K562 (cell line): ENCODE results near the gene HMGN1. TPM values are rescaled to one million over a fixed set of nuclear protein-coding genes. Genes with fewer than 3 reads are reported as not detected.

ENCODE experiments used
- ARNT ChIP-seq, 2 experiments: fragments of 450-650 bp; IDR thresholded peaks; 2 replicates each; pipeline ENCODE4 v1.6.1; 2016; ENCODE audit warnings: mild to moderate bottlenecking in 1 of 2
- BACH1 ChIP-seq: fragments of 200-800 bp; sonication (Bioruptor generic); IDR thresholded peaks from 2 replicates; pipeline ENCODE4 v1.6.1; 2016; ENCODE audit warnings: missing genetic modification characterization, missing compliant biosample characterization
- CCNT2 ChIP-seq: IDR thresholded peaks from 2 replicates; pipeline ENCODE4 v1.6.1; 2011; ENCODE audit warnings: borderline replicate concordance, low read depth, mild to moderate bottlenecking, moderate library complexity, mixed read lengths, low read length; ENCODE audit not compliant: insufficient read length; ENCODE audit errors: extremely low read depth
- CHD2 ChIP-seq: IDR thresholded peaks from 2 replicates; pipeline ENCODE4 v1.6.1; 2011; ENCODE audit warnings: low read depth, low read length
- GABPA ChIP-seq: fragments of 200-800 bp; sonication (Bioruptor generic); conservative IDR thresholded peaks from 2 replicates; pipeline ENCODE4 v1.6.1; 2016; ENCODE audit warnings: low read depth, missing genetic modification characterization, missing compliant biosample characterization
- GATAD2A ChIP-seq: fragments of 450-650 bp; IDR thresholded peaks from 2 replicates; pipeline ENCODE4 v1.6.1; 2017
- KDM1A ChIP-seq, 2 experiments: fragments of 450-650 bp; IDR thresholded peaks; 2 replicates each; pipeline ENCODE4 v1.6.1; 2016; ENCODE audit warnings: mild to moderate bottlenecking in 2 of 2
- MBD2 ChIP-seq: sonication (generic); IDR thresholded peaks from 2 replicates; pipeline ENCODE4 v1.6.1; 2016; ENCODE audit warnings: low read depth, borderline replicate concordance
- MTA3 ChIP-seq: fragments of 450-650 bp; formaldehyde crosslinking; IDR thresholded peaks from 2 replicates; pipeline ENCODE4 v1.6.1; 2017; ENCODE audit warnings: mild to moderate bottlenecking, borderline replicate concordance
- NCOA6 ChIP-seq: fragments of 450-650 bp; IDR thresholded peaks from 2 replicates; pipeline ENCODE4 v1.6.1; 2017; ENCODE audit warnings: mild to moderate bottlenecking
- NONO ChIP-seq, 2 experiments: fragments of 200-400 bp in 1 of 2; fragments of 450-650 bp in 1 of 2; formaldehyde crosslinking in 1 of 2; IDR thresholded peaks; 2 replicates each; pipeline ENCODE4 v1.6.1; 2017; ENCODE audit warnings: low read depth in 2 of 2, mild to moderate bottlenecking in 2 of 2, moderate library complexity in 2 of 2, low read length in 1 of 2
- NR4A1 ChIP-seq, 2 experiments: fragments of 250-450 bp in 1 of 2; fragments of 450-650 bp in 1 of 2; sonication (Bioruptor Pico) in 1 of 2; IDR thresholded peaks; 2 replicates each; pipeline versions ENCODE4 v1.4.0 to v1.6.1; 2016 to 2020; ENCODE audit warnings: mild to moderate bottlenecking in 2 of 2, missing compliant biosample characterization in 1 of 2, missing genetic modification characterization in 1 of 2, moderate library complexity in 1 of 2
- POLR2H ChIP-seq: IDR thresholded peaks from 2 replicates; pipeline ENCODE4 v1.6.1; 2016; ENCODE audit warnings: missing genetic modification characterization, low read depth, mild to moderate bottlenecking, control low read depth, missing compliant biosample characterization, moderate library complexity
- SREBF2 ChIP-seq: sonication (generic); formaldehyde crosslinking; IDR thresholded peaks from 2 replicates; pipeline ENCODE4 v1.4.0; 2020; ENCODE audit warnings: mild to moderate bottlenecking, missing genetic modification reagents
- ZNF3 ChIP-seq: fragments of 250-450 bp; sonication (Bioruptor Pico); IDR thresholded peaks from 2 replicates; pipeline ENCODE4 v1.5.0; 2021; ENCODE audit warnings: mild to moderate bottlenecking, moderate library complexity
- polyA plus RNA-seq, 8 experiments: library from polyadenylated mRNA; depleted of rRNA in 4 of 8; stranded (reverse) in 5 of 8; unstranded in 3 of 8; fragments of >200 nt; fragmentation: Nextera tagmentation in 2 of 8; fragmentation: Illumina TruSeq in 1 of 8; extraction: Ambion mirVana in 2 of 8; extraction: Trizol in 1 of 8; gene quantifications; 2 replicates each; pipeline versions ENCODE4 v1.2.1 to v1.2.3, GENCODE V29; 2011 to 2014; ENCODE audit warnings: inconsistent platforms in 1 of 8, missing spikeins in 1 of 8
- total RNA-seq, 7 experiments: library from RNA; depleted of rRNA in 6 of 7; stranded (reverse); fragments of >200 nt in 6 of 7; fragmentation: Illumina TruSeq in 2 of 7; extraction: Trizol in 2 of 7; gene quantifications; 2 replicates each; pipeline versions ENCODE4 v1.2.1 to v1.2.3, GENCODE V29; 2011 to 2021; ENCODE audit warnings: low replicate concordance in 1 of 7
- TF ChIP-seq, protein P1 (sequence below): sonication (generic); formaldehyde crosslinking; IDR thresholded peaks from 2 replicates; pipeline ENCODE4 v1.8.0; 2022; ENCODE audit warnings: mild to moderate bottlenecking, missing genetic modification reagents
- TF ChIP-seq, protein P2 (sequence below): fragments of 450-650 bp; IDR thresholded peaks from 2 replicates; pipeline ENCODE4 v1.6.1; 2017; ENCODE audit warnings: antibody characterized with exemption, mild to moderate bottlenecking
- TF ChIP-seq, protein P3 (sequence below), 2 experiments: fragments of 450-650 bp; conservative IDR thresholded peaks; 2 replicates each; pipeline ENCODE4 v1.6.1; 2017; ENCODE audit warnings: mild to moderate bottlenecking in 2 of 2, moderate library complexity in 2 of 2

Gene HMGN1
- total and polyA plus RNA-seq, 9 of the 15 experiments (the other 6 are each of a cell fraction or from before 2014, with no cell fraction given): 124 to 626 (median 498) TPM

DNA sequence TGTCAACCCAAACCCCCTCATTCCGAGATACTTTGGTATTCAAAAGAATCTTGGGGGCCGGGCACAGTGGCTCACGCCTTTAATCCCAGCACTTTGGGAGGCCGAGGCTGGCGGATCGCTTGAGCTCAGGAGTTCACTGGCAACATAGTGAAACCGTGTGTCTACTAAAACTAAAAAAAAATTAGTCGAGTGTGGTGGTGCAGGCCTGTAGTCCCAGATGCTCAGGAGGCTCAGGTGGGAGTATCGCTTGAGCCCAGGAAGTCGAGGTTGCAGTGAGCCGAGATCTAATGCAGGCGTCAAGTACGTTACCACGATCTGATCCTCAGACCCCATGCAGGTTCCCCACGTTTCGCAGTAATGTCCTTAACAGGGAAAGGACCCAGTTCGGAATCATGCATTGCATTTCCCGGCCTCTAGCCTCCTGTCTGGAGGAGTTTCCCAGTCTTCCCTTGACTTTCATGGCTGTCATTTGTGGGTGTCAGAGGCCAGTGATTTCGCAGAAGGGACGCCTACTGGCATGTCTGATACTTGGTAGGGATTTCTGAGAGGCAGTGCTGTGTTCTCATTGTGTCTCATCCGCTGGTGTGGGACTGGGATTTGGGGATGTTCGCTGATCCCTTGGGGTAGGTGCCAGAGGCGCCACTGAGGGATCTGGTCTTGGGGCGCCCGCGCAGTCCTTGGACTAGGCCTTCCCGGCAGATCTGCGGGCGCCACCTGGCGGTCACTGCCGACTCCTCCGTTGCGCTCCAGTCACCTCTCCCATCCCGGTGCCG lies 39.3 kb upstream of the HMGN1 start (continued):
- TF ChIP-seq NR4A1 (CRISPR knock-in tag; IDR thresholded peaks at IDR 0.05) (0 out of 2 replicates have a peak, but pooled peaks have one; percentile 43), NR4A1 (tag; IDR thresholded peaks at IDR 0.05) (peak; percentile 56), SREBF2 (CRISPR knock-in tag) (no peak), CHD2 (peak; percentile 30; the same call in 1 of the 2 replicates), GABPA (tag) (no peak), ZNF3 (CRISPR knock-in tag) (no peak), GATAD2A (no peak; the same call in 1 of the 2 replicates), KDM1A (IDR thresholded peaks at IDR 0.05) (peak in 1 of 2 experiments; percentile 51; a peak in 1 of 4 replicates), NONO (IDR thresholded peaks at IDR 0.05; ENCODE audit: low read depth in 2 of 2, low read length in 1 of 2) (peak in 1 of 2 experiments; percentile 85; a peak in 2 of 4 replicates), ARNT (IDR thresholded peaks at IDR 0.05) (peak in 1 of 2 experiments; percentile 27; a peak in 1 of 4 replicates), MTA3 (peak; percentile 60; the same call in 1 of the 2 replicates), BACH1 (tag) (no peak), NCOA6 (no peak), POLR2H (tag) (peak; percentile 30), MBD2 (no peak), CCNT2 (peak; percentile 67)
- TF ChIP-seq, protein P1, sequence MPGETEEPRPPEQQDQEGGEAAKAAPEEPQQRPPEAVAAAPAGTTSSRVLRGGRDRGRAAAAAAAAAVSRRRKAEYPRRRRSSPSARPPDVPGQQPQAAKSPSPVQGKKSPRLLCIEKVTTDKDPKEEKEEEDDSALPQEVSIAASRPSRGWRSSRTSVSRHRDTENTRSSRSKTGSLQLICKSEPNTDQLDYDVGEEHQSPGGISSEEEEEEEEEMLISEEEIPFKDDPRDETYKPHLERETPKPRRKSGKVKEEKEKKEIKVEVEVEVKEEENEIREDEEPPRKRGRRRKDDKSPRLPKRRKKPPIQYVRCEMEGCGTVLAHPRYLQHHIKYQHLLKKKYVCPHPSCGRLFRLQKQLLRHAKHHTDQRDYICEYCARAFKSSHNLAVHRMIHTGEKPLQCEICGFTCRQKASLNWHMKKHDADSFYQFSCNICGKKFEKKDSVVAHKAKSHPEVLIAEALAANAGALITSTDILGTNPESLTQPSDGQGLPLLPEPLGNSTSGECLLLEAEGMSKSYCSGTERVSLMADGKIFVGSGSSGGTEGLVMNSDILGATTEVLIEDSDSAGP (CRISPR knock-in tag): 0 out of 2 replicates have a peak, but pooled peaks have one; percentile 17
- TF ChIP-seq, protein P2, sequence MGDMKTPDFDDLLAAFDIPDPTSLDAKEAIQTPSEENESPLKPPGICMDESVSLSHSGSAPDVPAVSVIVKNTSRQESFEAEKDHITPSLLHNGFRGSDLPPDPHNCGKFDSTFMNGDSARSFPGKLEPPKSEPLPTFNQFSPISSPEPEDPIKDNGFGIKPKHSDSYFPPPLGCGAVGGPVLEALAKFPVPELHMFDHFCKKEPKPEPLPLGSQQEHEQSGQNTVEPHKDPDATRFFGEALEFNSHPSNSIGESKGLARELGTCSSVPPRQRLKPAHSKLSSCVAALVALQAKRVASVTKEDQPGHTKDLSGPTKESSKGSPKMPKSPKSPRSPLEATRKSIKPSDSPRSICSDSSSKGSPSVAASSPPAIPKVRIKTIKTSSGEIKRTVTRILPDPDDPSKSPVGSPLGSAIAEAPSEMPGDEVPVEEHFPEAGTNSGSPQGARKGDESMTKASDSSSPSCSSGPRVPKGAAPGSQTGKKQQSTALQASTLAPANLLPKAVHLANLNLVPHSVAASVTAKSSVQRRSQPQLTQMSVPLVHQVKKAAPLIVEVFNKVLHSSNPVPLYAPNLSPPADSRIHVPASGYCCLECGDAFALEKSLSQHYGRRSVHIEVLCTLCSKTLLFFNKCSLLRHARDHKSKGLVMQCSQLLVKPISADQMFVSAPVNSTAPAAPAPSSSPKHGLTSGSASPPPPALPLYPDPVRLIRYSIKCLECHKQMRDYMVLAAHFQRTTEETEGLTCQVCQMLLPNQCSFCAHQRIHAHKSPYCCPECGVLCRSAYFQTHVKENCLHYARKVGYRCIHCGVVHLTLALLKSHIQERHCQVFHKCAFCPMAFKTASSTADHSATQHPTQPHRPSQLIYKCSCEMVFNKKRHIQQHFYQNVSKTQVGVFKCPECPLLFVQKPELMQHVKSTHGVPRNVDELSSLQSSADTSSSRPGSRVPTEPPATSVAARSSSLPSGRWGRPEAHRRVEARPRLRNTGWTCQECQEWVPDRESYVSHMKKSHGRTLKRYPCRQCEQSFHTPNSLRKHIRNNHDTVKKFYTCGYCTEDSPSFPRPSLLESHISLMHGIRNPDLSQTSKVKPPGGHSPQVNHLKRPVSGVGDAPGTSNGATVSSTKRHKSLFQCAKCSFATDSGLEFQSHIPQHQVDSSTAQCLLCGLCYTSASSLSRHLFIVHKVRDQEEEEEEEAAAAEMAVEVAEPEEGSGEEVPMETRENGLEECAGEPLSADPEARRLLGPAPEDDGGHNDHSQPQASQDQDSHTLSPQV: peak; percentile 76
- TF ChIP-seq, protein P3, sequence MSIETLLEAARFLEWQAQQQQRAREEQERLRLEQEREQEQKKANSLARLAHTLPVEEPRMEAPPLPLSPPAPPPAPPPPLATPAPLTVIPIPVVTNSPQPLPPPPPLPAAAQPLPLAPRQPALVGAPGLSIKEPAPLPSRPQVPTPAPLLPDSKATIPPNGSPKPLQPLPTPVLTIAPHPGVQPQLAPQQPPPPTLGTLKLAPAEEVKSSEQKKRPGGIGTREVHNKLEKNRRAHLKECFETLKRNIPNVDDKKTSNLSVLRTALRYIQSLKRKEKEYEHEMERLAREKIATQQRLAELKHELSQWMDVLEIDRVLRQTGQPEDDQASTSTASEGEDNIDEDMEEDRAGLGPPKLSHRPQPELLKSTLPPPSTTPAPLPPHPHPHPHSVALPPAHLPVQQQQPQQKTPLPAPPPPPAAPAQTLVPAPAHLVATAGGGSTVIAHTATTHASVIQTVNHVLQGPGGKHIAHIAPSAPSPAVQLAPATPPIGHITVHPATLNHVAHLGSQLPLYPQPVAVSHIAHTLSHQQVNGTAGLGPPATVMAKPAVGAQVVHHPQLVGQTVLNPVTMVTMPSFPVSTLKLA (conservative IDR thresholded peaks at IDR 0.05): peak; percentile 57 to 78
